NCI-H128 (cell line): ENCODE data around the gene NELFE.

ENCODE experiments used
- DNase-seq: peaks from one replicate; lab custom pipeline; 2025; ENCODE audit not compliant: unreplicated experiment; lab: John Stamatoyannopoulos, UW

Gene NELFE

DNA sequence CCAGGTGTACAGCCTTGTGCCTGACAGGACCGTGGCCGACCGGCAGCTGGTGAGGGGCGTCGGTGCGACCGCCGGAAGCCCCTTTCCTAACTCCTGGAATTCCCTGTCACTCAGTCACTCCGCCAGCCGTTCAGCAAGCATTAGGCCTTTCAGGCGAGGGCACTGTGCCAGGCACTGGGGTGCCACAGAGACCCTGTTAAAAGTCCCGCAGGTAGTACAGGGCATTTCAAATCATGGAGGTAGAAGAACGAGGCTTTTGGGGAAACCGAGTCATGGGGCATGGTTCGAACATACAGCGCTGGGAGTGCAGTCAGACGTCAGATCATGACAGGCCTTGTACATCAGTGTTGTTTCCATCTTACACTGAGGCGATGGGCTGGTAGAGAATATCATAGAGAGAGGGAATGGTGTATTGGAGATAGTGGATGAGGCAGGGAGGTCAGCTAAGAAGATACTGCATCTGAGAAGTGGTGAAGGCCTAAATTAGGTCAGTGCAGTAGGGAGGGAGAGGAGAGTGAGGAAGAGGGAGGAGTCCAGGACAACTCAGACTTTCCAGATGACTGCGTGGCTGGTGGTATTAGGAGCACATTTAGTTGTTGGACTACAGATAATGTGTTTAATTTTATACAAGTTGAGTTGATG lies 14.1 kb upstream of the NELFE start:
- no peak for DNase-seq

DNA sequence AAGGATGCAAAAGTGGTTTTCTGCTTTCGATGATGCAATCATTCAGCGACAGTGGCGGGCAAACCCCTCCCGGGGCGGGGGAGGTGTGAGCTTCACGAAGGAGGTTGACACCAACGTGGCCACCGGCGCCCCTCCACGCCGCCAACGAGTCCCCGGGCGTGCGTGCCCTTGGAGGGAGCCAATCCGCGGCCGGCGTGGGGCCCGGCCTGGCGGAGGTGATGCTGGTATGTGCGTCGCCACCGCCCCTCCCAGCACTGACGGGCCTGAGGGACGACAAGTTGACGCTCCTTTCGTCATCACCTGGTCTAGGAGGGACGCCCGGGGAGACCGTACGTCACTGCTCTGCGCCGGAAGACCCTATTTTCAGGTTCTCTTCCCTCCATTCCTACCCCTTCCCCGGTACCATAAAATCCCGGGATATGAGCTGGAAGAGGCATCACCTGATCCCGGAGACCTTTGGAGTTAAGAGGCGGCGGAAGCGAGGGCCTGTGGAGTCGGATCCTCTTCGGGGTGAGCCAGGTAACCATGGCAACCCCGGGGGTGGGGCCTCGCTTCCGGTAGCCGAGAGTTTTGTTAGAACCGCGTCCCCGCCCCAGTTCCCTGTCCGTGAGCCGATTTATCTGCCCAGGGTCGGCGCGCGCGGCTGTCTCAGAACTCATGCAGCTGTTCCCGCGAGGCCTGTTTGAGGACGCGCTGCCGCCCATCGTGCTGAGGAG lies 13.4 kb upstream of the NELFE start, which contains the start of gene DXO:
DXO (minus strand) TSS at position 146 of the 716 bp plus-strand sequence. CDS start 463 bp downstream, outside the sequence.
- peak; percentile 84 for DNase-seq

DNA sequence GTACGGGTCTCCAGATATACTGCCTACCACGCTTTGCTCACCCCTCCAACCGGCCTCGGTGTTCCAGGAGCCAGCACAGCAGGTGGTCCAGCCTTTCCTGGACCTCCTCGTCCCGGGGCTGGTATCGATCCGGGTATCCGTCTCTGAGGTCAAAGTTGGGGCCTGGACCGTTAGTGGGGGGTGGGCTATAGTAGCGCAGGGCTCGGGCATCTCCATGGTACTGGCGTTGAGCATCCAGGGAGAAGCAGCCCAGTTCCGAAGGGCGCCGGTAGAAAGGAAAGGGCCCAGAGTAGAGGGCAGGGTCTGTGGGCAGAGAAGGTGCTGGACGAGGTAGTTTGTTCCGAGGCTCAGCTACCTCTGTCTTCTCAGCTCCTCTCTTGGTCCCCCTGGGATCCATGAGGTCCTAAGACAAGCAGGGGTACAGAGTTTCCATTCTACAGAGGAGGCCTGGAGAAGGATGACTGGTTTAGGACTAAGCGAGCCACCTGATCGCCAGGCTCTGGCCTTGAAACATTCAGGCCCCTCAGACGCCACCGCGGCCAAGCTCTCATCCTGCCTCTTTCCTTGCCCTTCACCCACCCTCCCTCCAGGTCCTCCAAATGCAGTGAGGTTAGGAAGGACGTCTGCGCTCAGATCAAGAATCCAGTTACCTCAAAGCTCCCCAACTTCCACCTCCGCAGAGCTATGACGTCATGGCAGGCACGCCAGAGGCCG lies 12.7 kb upstream of the NELFE start:
- no peak for DNase-seq

DNA sequence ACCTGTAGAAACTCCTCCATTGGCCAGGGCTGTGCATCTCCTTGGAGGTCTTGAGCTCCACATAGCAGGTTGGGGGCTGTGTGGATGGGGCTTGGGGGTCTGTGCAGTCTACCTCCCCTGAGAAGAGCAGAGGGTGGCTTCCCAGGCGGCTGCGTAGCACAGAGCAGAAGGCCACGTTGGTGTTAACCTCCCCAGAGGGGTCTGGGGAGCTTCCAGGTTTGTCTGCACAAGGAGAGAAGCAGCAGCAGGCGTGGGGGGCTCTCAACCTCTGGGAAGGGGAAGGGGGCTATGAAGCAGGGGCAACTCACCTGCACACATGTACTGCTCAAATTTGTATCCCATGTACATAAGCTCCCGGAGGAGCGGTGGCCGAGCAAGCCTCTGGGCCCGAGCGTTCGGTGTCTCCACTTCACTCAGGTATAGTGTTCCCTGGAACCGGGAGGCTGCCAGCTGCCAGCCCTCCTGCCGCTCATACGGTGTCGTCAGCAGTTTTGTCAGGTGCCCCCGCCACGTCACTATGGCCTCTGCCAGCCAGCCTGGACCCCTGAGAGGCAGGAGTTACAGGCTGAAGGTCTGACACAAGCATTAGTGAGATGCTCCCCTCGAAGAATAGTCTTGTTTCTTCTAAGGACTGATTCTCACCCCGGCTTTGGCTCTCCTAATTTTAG lies 12.0 kb upstream of the NELFE start:
- DNase-seq = peak; percentile 25

DNA sequence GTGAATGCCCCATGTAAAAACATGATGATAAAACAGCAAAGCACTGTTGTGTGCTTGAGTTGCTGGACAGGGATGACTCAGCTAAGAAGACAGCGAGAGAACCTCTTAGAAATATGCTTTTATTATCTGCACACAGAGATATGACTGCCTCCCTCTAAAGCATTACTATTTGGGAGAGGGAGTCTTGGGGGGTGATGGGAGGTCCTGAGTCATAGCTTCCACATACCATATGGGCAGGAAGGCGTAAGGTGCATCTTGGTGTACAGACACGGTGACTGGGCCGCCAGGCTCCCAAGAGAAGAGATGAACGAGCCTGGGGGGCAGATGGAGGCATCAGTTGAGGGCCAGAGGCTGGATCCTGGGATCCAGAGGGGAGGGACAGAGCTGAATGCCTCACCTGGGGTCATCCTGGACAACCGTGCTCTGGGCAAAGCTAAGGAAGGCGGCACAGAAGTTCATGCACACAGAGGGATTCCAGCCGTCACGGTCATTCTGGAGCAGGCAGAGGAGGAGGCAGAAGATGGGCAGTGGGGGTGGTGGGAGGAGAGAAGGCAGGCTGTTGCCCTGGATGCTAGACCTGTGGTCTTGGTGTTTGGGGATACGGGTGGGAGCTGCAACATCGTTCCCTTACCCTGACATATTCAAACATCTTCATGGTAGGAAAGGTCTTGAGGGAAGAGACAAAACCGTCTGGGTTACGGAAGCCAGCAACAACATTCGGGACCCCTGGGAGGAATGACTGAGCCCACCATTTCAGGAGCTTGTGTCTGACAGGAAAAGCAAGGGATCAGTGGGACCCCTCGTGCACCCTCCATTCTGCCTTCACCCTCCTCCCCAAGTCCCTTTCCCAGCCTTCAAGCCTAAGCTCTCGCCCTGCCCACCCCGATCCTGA lies 11.2 kb upstream of the NELFE start:
- DNase-seq = no peak

DNA sequence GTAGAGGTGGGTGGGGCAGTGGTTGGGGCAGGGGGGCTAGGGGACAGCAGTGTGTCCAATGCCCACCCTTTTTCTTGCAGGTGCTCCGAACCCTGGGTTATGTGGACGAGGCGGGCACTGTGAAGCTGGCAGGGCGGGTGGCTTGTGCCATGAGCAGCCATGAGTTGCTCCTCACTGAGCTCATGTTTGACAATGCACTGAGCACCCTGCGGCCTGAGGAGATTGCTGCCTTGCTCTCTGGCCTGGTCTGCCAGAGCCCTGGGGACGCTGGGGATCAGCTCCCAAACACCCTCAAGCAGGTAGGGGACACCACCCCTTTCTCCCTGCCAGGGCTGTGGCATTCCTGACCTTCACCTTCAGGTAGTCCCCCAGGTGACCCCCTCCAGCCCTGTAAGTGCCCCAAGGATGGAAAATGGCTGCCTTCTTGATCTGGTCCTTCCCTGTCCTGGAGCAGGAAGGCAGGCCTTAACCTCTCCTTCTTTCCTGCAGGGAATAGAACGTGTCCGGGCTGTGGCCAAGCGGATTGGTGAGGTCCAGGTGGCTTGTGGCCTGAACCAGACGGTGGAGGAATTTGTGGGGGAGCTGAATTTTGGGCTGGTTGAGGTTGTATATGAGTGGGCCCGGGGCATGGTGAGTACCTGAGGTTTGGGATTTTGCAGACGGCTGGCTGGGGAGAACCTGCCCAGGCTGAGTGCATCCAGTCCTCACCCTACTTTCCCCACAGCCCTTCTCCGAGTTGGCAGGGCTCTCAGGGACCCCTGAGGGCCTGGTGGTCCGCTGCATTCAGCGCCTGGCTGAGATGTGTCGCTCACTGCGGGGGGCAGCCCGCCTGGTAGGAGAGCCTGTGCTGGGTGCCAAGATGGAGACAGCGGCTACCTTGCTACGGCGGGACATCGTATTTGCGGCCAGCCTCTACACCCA lies 10.3 kb upstream of the NELFE start:
- DNase-seq = no peak

DNA sequence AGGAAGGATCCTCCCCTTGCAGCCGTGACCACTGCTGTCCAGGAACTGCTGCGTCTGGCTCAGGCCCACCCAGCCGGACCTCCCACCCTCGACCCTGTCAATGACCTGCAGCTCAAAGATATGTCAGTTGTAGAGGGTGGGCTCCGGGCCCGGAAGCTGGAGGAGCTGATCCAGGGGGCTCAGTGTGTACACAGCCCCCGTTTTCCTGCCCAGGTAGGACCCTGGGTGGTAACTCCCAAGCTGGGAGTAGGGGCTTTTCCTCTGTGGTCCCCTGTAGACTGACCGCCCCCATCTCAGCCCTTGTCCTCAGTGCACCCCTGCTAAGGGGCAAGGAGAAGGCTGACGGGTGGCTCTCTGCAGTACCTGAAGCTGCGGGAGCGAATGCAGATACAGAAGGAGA lies 9.6 kb upstream of the NELFE start:
- no peak for DNase-seq

DNA sequence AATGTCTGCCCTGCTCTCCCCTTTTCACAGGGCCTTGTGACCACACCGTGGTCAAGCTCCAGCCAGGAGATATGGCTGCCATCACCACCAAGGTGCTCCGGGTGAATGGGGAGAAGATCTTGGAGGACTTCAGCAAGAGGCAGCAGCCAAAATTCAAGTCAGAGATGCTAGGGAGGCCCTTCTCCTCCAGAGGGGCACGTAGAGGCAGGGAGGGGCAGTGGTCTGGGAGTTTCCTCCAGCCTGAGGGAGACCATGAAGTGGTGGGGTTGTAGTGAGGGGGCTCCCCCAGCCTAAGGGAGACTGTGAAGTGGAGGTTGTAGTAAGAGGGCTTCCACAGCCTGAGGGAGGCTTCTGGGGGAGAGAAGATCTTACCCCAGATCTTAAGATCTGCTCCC lies 9.2 kb upstream of the NELFE start:
- DNase-seq = no peak

DNA sequence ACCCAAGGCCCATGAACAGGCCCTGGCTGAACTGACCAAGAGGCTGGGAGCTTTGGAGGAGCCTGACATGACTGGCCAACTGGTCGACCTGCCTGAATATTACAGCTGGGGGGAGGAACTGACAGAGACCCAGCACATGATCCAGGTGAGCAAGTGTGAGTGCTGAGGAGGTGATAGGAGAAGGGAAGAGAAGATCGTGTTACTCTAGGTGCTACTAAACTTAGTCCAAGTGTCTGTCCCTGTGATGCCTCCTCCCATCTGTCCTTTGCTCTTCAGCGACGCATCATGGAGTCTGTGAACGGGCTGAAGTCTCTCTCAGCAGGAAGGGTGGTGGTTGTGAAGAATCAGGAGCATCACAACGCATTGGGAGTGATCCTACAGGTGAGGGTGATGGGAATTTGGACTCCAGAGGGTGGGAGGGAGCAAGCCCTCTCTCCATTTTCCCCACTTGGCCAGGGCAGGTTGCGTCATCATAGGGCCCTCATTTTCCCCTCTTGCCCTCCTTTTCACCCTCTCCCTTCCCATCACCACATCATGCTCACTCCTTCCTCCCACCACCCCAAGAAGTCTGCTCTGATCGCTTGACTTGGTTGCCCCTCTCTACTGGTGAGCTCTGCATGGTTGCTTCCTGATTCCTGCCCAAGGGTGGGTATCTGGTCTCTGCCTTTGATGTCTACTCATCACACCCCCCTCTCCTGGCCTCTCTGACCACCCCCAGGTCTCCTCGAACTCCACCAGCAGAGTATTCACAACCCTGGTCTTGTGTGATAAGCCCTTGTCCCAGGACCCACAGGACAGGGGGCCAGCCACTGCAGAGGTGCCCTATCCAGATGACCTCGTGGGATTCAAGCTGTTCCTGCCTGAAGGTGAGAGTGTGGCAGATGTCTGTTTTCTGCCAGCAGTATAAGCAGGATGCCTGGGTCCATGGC lies 8.5 kb upstream of the NELFE start:
- no peak for DNase-seq

DNA sequence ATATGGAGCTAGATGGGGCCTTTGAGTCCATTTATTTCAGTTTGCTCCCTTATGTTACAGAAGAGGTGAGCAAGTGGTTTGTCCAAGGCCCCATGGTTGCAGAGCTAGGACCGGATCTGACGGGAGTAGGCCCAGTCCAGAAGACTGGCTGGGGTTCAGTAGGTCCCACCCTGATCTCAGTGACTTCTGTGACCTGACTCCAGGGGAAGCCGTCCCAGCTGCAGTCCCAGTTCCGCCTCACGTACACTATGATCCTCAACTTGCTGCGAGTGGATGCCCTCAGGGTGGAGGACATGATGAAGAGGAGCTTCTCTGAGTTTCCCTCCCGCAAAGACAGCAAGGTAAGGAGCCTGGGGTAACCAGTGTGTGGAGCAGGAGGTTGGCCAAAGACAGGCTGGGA lies 7.7 kb upstream of the NELFE start:
- DNase-seq = no peak

DNA sequence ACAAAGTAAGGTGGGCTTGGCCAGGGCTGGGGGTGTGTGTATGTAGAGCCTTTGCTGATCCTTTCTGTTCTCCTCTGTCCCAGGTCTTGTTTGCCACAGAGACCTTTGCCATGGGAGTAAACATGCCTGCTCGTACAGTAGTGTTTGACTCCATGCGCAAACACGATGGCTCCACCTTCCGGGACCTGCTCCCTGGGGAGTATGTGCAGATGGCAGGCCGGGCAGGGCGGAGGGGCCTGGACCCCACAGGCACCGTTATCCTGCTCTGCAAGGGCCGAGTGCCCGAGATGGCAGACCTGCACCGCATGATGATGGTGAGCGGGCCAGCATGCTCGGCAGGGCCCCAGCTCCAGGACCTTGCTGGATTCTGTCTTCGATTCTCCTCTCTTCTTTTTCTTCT lies 6.9 kb upstream of the NELFE start:
- no peak for DNase-seq

DNA sequence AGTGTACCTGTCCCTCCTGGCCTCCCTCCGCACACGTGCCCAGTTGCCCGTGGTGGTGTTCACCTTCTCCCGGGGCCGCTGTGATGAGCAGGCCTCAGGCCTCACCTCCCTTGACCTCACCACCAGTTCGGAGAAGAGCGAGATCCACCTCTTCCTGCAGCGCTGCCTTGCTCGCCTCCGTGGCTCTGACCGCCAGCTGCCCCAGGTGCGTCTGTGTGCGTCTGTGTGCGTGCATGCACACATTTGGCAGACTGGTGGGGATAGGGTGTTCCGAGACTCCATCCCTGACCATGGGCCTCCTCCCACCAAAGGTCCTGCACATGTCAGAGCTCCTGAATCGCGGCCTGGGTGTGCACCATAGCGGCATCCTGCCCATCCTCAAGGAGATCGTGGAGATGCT lies 5.2 kb upstream of the NELFE start:
- DNase-seq = no peak

DNA sequence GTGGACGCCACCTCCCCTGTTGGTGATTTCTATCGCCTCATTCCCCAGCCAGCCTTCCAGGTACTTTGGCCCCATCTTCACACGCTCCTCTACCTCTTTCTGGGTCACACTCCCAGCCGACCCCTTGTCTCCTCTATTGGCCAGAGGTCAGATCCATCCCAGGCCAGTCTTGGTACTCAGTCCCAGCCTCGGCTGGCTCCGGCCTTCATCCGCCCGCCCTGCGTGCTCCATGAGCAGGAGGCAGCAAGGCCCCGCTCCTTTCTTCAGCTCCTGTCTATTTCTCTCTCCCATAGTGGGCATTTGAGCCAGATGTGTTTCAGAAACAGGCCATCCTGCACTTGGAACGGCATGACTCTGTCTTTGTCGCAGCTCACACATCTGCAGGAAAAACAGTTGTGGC lies 2.8 kb upstream of the NELFE start:
- DNase-seq = no peak

DNA sequence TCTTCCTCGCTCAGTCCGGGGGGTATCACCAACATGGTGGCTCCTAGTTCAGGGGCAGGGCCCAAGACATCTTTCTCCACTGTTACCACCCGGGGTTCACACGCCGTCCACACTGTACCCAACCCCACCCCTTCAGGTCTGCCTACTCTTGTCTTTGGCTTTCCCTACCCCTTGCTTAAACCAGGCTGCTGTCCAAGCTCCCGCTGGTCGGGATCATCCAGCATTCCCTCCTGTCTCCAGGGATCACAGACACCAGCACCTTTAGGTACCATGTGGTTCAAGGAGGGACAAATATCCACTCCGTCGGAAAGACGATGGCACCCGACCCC lies 395 bp downstream of the NELFE start:
- no peak for DNase-seq

DNA sequence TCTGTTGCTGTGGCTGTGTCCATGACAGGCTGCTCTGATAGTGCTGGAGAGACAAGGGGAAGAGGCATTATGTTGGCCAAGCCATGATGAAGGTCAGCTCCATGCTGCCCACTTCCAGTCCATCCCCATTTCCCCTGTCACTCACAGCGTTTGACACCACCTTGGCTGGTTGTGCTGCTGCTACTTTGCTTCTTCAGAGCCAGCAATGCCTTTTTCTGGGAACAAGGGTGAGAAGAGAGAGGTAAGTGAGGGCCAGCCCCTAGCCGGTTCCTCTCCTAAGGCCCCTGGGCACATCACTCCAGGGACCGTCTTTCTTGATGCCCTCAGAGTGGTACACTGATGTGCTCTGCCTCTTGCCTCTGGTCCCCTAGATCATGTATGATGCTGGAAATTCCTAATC lies 2.0 kb downstream of the NELFE start:
- DNase-seq = no peak

DNA sequence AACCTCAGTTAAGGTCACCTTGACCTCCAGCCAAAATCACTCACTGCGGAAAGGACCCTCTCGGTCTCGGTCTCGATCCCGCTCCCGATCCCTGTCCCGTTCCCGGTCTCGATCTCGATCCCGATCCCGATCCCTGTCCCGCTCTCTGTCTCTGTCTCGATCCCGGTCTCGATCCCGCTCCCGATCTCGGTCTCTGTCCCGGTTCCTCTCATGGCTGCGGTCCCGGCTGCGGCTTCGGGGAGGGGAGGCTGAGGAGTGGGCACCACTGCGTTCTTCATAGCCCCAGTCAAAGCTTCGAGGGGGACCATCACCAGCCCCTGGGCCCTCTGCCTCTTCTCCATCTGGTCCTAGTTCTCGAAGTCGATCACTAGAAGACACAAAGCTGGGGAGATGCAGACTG lies 4.3 kb downstream of the NELFE start:
- no peak for DNase-seq

DNA sequence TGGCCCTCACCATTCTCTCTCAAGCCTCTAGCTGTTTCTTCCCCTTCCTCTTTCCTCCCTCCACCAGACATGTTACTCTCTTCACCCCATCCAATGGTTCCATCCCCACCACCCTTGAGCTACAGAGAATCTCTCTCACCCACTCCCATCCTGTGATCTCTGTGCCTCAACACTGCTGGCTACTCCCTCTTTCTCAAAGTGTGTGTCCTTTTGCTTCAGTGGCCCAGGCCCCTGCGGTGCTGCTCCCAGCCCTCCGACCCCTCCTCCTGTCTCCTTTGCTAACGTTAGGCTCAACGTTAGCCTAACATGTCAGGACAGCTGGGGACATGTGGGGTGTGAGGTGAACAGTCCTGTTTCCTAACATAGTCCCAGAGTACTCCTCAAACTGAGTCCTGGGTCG lies 5.9 kb downstream of the NELFE start:
- no peak for DNase-seq

DNA sequence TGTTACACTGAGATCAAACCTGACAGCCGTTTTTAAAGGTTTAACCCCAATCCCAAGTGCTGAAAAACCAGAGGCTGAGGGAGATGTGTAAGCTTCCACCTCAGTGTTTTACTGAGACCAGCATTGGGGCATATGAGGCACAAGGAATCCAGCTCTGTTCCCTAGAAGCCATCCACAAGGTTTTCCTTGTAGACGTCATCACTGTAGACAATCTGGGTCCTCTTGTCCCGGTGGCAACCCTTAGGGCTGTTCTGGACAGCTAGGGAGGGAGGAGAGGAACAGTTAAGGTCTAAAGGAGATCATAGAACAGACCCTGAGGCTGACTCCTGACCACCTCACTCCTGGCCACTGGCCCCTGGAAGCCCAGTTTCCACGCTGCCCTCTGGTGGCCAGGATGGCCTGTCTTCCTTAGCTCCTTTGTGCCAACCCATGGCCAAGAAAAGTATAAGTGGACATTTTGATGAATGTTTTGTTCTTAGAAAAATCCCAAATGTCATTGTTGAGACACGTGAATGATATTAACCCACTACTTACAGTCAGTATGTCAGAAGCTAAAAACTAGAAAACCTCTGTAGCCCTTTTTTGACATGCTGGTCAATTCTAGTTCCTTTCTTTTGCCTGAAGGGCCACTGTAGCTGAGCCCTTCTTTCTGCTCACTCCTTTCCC lies 6.5 kb downstream of the NELFE start:
- no peak for DNase-seq
